Measurements from ENCODE around the gene INPP5A. TPM values are rescaled to one million over a fixed set of nuclear protein-coding genes. Genes with fewer than 3 reads are reported as not detected.

The INPP5A gene
- total RNA-seq, 6 donors from 2014 or later = 28.6 to 81.7 (median 44.8) TPM

DNA sequence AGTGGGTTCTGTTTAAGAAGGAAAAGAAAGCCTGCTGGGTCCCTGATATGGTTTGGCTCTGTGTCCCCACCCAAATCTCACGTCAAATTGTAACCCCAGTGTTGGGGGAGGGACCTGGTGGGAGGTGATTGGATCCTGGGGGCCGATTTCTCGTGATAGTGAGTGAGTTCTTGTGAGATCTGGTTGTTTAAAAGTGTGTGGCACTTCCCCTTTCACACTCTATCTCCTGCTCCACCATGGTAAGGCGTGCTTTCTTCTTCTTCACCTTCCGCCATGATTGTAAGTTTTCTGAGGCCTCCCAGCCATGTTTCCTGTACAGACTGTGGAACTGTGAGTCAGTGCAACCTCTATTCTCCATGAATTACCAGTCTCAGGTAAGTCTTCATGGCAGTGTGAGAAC is 42.6 kb downstream of the INPP5A start:
- Histone ChIP-seq H3K27me3 (no peaks in the 10 kb centered on the region), H3K4me3 (no peak overlapping the region), H3K36me3 (no peaks in the 10 kb centered on the region), H3K4me1 (peaks cover 44 to 54% (median 48%) of the 10 kb centered on the region in 4 donors), H3K27ac (no peak overlapping the region), H3K9me3 (no peaks in the 10 kb centered on the region)
- no peak for TF ChIP-seq EP300 (IDR thresholded peaks at IDR 0.05)
- TF ChIP-seq POLR2AphosphoS5 (IDR thresholded peaks at IDR 0.05) = no peak
- TF ChIP-seq, protein P1, sequence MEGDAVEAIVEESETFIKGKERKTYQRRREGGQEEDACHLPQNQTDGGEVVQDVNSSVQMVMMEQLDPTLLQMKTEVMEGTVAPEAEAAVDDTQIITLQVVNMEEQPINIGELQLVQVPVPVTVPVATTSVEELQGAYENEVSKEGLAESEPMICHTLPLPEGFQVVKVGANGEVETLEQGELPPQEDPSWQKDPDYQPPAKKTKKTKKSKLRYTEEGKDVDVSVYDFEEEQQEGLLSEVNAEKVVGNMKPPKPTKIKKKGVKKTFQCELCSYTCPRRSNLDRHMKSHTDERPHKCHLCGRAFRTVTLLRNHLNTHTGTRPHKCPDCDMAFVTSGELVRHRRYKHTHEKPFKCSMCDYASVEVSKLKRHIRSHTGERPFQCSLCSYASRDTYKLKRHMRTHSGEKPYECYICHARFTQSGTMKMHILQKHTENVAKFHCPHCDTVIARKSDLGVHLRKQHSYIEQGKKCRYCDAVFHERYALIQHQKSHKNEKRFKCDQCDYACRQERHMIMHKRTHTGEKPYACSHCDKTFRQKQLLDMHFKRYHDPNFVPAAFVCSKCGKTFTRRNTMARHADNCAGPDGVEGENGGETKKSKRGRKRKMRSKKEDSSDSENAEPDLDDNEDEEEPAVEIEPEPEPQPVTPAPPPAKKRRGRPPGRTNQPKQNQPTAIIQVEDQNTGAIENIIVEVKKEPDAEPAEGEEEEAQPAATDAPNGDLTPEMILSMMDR (IDR thresholded peaks at IDR 0.05) = no peak
- no peak for TF ChIP-seq POLR2A (IDR thresholded peaks at IDR 0.05)
- 89% methylated on average over 5 of the region's 5 CpGs for WGBS, 2 donors
- ATAC-seq (ENCODE audit: low FRiP score in 2 of 2) (no peak), DNase-seq (no peak)

DNA sequence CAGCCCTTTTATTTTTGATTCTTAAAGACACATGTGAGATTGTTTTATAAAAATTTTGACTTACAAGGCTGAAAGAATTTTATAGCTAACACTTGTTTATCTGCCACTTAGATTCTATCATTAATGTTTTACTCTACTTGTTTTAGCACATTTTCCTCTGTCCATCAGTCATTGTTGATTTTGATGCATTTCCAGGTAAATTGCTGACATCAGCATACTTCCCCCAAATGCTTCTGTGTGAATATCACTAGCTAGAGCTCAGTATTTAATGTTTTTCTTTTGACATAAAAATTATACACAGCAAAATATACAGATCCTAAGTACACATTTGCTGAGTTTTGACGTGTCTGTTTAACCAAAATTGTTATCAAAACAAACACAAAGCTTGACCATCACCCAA is 43.0 kb downstream of the INPP5A start:
- Histone ChIP-seq H3K4me1 (peaks cover 44 to 54% (median 47%) of the 10 kb centered on the region in 4 donors), H3K27me3 (no peaks in the 10 kb centered on the region), H3K4me3 (no peak overlapping the region), H3K27ac (no peak overlapping the region), H3K9me3 (no peaks in the 10 kb centered on the region), H3K36me3 (no peaks in the 10 kb centered on the region)
- ATAC-seq (ENCODE audit: low FRiP score in 2 of 2) = no peak
- no peak for DNase-seq
- TF ChIP-seq POLR2A (IDR thresholded peaks at IDR 0.05) = no peak
- TF ChIP-seq, protein P1 (IDR thresholded peaks at IDR 0.05) = no peak
- WGBS, 2 donors = 78 to 83% methylated on average over 1 of the region's 1 CpG

DNA sequence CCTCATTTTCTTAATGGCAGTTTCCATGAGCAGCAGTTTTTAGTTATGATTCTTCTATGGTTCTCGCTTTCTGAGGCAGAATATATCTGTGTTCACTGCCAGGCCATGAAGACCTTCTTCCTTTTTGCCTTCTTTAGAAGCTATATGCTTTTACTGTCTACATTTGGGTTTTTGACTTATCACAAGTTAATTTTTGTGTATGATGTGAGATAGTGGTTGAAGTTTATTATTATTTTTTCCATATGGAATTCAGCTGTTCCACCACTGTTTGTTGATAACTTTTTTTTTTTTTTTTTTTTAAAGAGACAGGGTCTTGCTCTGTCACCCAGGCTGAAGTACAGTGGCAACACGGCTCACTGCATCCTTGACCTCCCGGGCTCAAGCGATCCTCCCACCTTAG is 44.5 kb downstream of the INPP5A start:
- no peak for ATAC-seq (ENCODE audit: low FRiP score in 2 of 2)
- no peaks in the 10 kb centered on the region for H3K9me3 ChIP-seq
- H3K4me3 ChIP-seq = no peak overlapping the region
- H3K36me3 ChIP-seq = no peaks in the 10 kb centered on the region
- TF ChIP-seq, protein P1 (IDR thresholded peaks at IDR 0.05) = no peak
- TF ChIP-seq POLR2A (IDR thresholded peaks at IDR 0.05) (no peak), POLR2AphosphoS5 (IDR thresholded peaks at IDR 0.05) (no peak), EP300 (IDR thresholded peaks at IDR 0.05) (no peak)
- H3K27me3 ChIP-seq = no peaks in the 10 kb centered on the region
- DNase-seq = no peak
- H3K4me1 ChIP-seq = peaks cover 44 to 56% (median 48%) of the 10 kb centered on the region in 4 donors
- H3K27ac ChIP-seq = no peak overlapping the region
- WGBS, 2 donors = 90 to 95% methylated on average over 4 of the region's 4 CpGs

DNA sequence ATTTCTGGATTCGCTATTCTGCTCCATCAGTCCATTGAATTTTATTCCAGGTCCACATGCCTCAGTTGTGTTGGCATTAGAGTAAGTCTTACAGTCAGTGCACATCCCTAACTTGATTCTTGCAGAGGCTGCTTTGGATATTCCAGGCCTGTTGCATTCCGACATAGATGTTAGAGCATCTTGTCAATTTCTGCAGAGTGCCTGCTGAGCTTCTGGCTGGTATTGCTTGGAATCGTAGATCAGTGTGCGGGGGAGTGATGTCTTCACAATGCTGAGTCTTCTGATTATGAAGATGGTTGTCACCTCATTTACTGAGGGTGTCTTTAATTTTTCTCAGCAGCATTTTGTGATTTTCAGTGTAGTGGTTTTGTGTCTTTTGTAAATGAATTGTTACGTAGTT is 45.2 kb downstream of the INPP5A start:
- H3K9me3 ChIP-seq = no peaks in the 10 kb centered on the region
- H3K27ac ChIP-seq = no peak overlapping the region
- no peak for DNase-seq
- ATAC-seq (ENCODE audit: low FRiP score in 2 of 2) = no peak
- H3K36me3 ChIP-seq = no peaks in the 10 kb centered on the region
- H3K4me1 ChIP-seq = peaks cover 44 to 56% (median 48%) of the 10 kb centered on the region in 4 donors
- H3K27me3 ChIP-seq = no peaks in the 10 kb centered on the region
- no peak overlapping the region for H3K4me3 ChIP-seq
- 90 to 95% methylated on average over 5 of the region's 5 CpGs for WGBS, 2 donors
- TF ChIP-seq POLR2AphosphoS5 (IDR thresholded peaks at IDR 0.05) = no peak
- TF ChIP-seq, protein P1 (IDR thresholded peaks at IDR 0.05) = no peak
- TF ChIP-seq EP300 (IDR thresholded peaks at IDR 0.05) = no peak
- no peak for TF ChIP-seq POLR2A (IDR thresholded peaks at IDR 0.05)

DNA sequence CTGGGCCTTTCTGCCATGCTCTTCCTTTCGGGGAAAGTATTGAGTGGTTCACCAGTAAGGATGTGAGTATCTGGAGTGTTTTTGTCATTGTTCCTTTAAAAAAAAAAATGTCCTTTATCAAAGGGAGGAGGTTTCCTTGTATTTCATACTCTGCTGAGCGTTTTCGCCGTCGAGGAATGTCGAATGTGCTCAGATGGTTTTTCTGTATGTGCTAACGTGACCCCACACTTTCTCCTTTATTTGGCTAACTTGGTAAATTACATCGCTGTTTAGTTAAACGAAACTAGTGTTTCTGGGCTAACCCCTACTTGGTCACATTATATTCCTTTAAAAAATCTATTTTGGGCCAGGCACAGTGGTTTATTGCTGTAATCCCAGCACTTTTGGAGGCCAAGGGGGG is 45.9 kb downstream of the INPP5A start:
- Histone ChIP-seq H3K27ac (peak overlapping the region in 3 of 4 donors; percentile 8 to 26 (median 16)), H3K4me1 (peaks cover 42 to 58% (median 49%) of the 10 kb centered on the region in 4 donors), H3K4me3 (no peak overlapping the region), H3K9me3 (no peaks in the 10 kb centered on the region), H3K27me3 (no peaks in the 10 kb centered on the region), H3K36me3 (no peaks in the 10 kb centered on the region)
- TF ChIP-seq, protein P1 (IDR thresholded peaks at IDR 0.05) = no peak
- no peak for TF ChIP-seq POLR2A (IDR thresholded peaks at IDR 0.05)
- DNase-seq (no peak), ATAC-seq (ENCODE audit: low FRiP score in 2 of 2) (no peak)
- 54 to 83% methylated on average over 9 of the region's 9 CpGs for WGBS, 2 donors

Measured in upper lobe of left lung (tissue), 6 donors.